ENCODE data around the gene OVCA2.

DNA sequence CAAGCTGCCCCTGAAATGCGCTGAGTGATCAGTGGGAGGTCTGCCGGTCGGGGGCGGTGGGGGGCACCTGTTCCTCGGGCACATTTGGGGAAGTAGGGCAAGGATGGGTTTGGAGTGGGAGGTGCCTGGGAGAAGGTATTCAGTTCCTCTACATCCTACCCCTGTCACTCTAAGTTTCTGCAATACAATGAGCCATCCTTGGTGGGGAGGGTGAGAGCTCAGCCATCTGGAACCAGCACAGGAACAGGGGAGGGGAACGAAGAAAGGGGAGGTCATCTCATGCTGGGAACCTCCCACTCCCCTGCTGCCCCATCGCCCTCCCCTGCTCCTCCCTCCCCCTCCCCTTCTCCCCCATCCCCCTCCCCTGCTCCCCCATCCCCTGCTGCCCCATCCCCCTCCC is 7.7 kb upstream of the OVCA2 start:
- TF ChIP-seq, protein P1, sequence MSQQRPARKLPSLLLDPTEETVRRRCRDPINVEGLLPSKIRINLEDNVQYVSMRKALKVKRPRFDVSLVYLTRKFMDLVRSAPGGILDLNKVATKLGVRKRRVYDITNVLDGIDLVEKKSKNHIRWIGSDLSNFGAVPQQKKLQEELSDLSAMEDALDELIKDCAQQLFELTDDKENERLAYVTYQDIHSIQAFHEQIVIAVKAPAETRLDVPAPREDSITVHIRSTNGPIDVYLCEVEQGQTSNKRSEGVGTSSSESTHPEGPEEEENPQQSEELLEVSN (IDR thresholded peaks at IDR 0.05; ENCODE audit: borderline replicate concordance, low read depth), result no peak
- TF ChIP-seq, protein P2, sequence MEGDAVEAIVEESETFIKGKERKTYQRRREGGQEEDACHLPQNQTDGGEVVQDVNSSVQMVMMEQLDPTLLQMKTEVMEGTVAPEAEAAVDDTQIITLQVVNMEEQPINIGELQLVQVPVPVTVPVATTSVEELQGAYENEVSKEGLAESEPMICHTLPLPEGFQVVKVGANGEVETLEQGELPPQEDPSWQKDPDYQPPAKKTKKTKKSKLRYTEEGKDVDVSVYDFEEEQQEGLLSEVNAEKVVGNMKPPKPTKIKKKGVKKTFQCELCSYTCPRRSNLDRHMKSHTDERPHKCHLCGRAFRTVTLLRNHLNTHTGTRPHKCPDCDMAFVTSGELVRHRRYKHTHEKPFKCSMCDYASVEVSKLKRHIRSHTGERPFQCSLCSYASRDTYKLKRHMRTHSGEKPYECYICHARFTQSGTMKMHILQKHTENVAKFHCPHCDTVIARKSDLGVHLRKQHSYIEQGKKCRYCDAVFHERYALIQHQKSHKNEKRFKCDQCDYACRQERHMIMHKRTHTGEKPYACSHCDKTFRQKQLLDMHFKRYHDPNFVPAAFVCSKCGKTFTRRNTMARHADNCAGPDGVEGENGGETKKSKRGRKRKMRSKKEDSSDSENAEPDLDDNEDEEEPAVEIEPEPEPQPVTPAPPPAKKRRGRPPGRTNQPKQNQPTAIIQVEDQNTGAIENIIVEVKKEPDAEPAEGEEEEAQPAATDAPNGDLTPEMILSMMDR (IDR thresholded peaks at IDR 0.05), result no peak
- TF ChIP-seq RFX5 (IDR thresholded peaks at IDR 0.05), result no peak
- TF ChIP-seq CHD2 (IDR thresholded peaks at IDR 0.05; ENCODE audit: low read length, partially characterized antibody), result no peak
- TF ChIP-seq HDAC2 (IDR thresholded peaks at IDR 0.05), result no peak
- no peak for TF ChIP-seq POLR2A (IDR thresholded peaks at IDR 0.05; ENCODE audit: low read length)
- no peak for TF ChIP-seq MAFK (IDR thresholded peaks at IDR 0.05; ENCODE audit: partially characterized antibody)
- no peak for TF ChIP-seq RAD21 (conservative IDR thresholded peaks at IDR 0.05 in 1 of 2, IDR thresholded peaks at IDR 0.05 in 1 of 2)

Measured in A549 (cell line).